OCI-LY1 (cell line): ENCODE measurements around the gene NDNF.

ENCODE experiments used
- CTCF ChIP-seq: fragments of 200-600 bp; sonication (generic), shearing (Covaris generic); IDR thresholded peaks from 2 replicates; pipeline ENCODE4 v1.5.1; 2017; ENCODE audit warnings: mild to moderate bottlenecking, antibody characterized with exemption, low read length, moderate library complexity, mixed read lengths
- EZH2 ChIP-seq: fragments of 200-600 bp; sonication (generic), shearing (Covaris generic); IDR thresholded peaks from 2 replicates; pipeline ENCODE4 v1.8.0; 2017; ENCODE audit warnings: borderline replicate concordance, mixed run types, mild to moderate bottlenecking, antibody characterized with exemption, low read length, moderate library complexity, mixed read lengths

DNA sequence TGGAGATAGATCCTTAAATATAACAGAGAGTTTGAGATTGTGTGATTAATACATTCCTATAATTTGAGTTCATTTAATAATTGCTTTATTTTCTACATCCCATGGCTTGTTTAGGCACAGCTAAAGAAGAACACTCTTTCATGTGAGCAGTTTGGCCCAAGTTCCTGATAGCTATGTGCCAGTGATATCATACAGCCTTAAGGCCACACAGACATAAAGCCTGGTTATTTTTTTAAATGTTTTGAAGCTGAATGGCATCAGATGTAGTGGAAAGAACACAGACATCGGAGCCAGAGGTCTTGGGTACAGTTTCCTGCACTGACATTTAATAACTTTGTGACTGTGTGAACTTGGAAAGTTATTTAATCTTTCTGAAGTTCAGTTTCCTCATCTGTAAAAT lies 7.0 kb upstream of the NDNF start:
- TF ChIP-seq CTCF (no peak), EZH2 (no peak)
